Calu3 (cell line): ENCODE data around the gene B3GLCT. TPM values are rescaled to one million over a fixed set of nuclear protein-coding genes. Genes with fewer than 3 reads are reported as not detected.

ENCODE experiments used
- BruUV-seq: library from RNA; stranded (reverse); fragments of 400-500 nt; replicated peaks from 2 replicates; lab custom pipeline; 2021; lab: Mats Ljungman, UMichigan
- CTCF ChIA-PET: fragments of 300-600 bp; sonication (Branson Sonifier 250); formaldehyde crosslinking; loops from one replicate; lab custom pipeline; 2022; ENCODE audit warnings: antibody characterized with exemption; lab: Charles Lee
- DNase-seq: peaks from one replicate; pipeline ENCODE4 v3.0.0; 2022
- H3K27ac Mint-ChIP-seq: one replicate; pipeline ENCODE4 v1.8.0; 2022; ENCODE audit warnings: mixed read lengths; ENCODE audit not compliant: unreplicated experiment
- H3K27me3 Mint-ChIP-seq: one replicate; pipeline ENCODE4 v1.8.0; 2022; ENCODE audit warnings: mixed read lengths; ENCODE audit not compliant: unreplicated experiment
- H3K36me3 Mint-ChIP-seq: one replicate; pipeline ENCODE4 v1.8.0; 2022; ENCODE audit warnings: mild to moderate bottlenecking, moderate library complexity, mixed read lengths; ENCODE audit not compliant: insufficient read depth, unreplicated experiment
- H3K4me1 Mint-ChIP-seq: one replicate; pipeline ENCODE4 v1.8.0; 2022; ENCODE audit warnings: mild to moderate bottlenecking, low read depth, mixed read lengths; ENCODE audit not compliant: unreplicated experiment
- H3K4me3 Mint-ChIP-seq: one replicate; pipeline ENCODE4 v1.8.0; 2022; ENCODE audit warnings: mild to moderate bottlenecking, low read depth, moderate library complexity, mixed read lengths; ENCODE audit not compliant: unreplicated experiment
- H3K9me3 Mint-ChIP-seq: one replicate; pipeline ENCODE4 v1.8.0; 2022; ENCODE audit warnings: low read depth, mixed read lengths; ENCODE audit not compliant: unreplicated experiment
- CTCF ChIP-seq: fragments of 200-600 bp; IDR thresholded peaks from one replicate; pipeline ENCODE4 v1.8.0; 2022; ENCODE audit warnings: antibody characterized with exemption; ENCODE audit not compliant: unreplicated experiment
- intact Hi-C: fragments of 100-400 bp; cut with micrococcal nuclease; formaldehyde crosslinking; loops from one replicate; pipeline ENCODE4 v1.10.0; 2022; ENCODE audit not compliant: unreplicated experiment
- total RNA-seq: library from RNA; stranded (reverse); gene quantifications from 2 replicates; pipeline ENCODE4 v1.2.3, GENCODE V29; 2022

Gene B3GLCT
- total RNA-seq, 1 experiment from 2014 or later: 5.1 TPM

GRCh38 chr13:31361673-31362072 is 161.9 kb downstream of the B3GLCT start:
- no peaks in the 10 kb centered on the region for H3K36me3 Mint-ChIP-seq
- H3K27me3 Mint-ChIP-seq: no peaks in the 10 kb centered on the region
- no peak overlapping the region for H3K27ac Mint-ChIP-seq
- intact Hi-C loops: no loop called here
- no peaks in the 10 kb centered on the region for H3K4me1 Mint-ChIP-seq
- no peak overlapping the region for H3K4me3 Mint-ChIP-seq
- DNase-seq: no peak
- CTCF ChIA-PET: no interaction called here
- TF ChIP-seq CTCF: no peak
- BruUV-seq: no TSS peak
- H3K9me3 Mint-ChIP-seq: no peaks in the 10 kb centered on the region

GRCh38 chr13:31365630-31366029 is 165.9 kb downstream of the B3GLCT start:
- Mint-ChIP-seq H3K4me3 (no peak overlapping the region), H3K27ac (no peak overlapping the region), H3K9me3 (no peaks in the 10 kb centered on the region), H3K36me3 (no peaks in the 10 kb centered on the region), H3K4me1 (no peaks in the 10 kb centered on the region), H3K27me3 (peaks cover 15% of the 10 kb centered on the region)
- intact Hi-C loops: no loop called here
- BruUV-seq: no TSS peak
- CTCF ChIA-PET: no interaction called here
- TF ChIP-seq CTCF: no peak
- DNase-seq: no peak

- CTCF ChIA-PET: no interaction called here
- Mint-ChIP-seq H3K27me3 (peaks cover 15% of the 10 kb centered on the region), H3K4me3 (no peak overlapping the region), H3K36me3 (no peaks in the 10 kb centered on the region), H3K9me3 (no peaks in the 10 kb centered on the region), H3K27ac (no peak overlapping the region), H3K4me1 (no peaks in the 10 kb centered on the region)
- TF ChIP-seq CTCF: no peak
- BruUV-seq: no TSS peak
- no peak for DNase-seq
- intact Hi-C loops: no loop called here
Measured at GRCh38 chr13:31367410-31367809, 167.6 kb downstream of the B3GLCT start.

- no peak overlapping the region for H3K27ac Mint-ChIP-seq
- H3K9me3 Mint-ChIP-seq: no peaks in the 10 kb centered on the region
- no peak for TF ChIP-seq CTCF
- no peaks in the 10 kb centered on the region for H3K36me3 Mint-ChIP-seq
- no peak overlapping the region for H3K4me3 Mint-ChIP-seq
- BruUV-seq: no TSS peak
- CTCF ChIA-PET: no interaction called here
- H3K4me1 Mint-ChIP-seq: no peaks in the 10 kb centered on the region
- H3K27me3 Mint-ChIP-seq: peaks cover 27% of the 10 kb centered on the region
- no peak for DNase-seq
- intact Hi-C loops: no loop called here
Measured at GRCh38 chr13:31369213-31369612, 169.4 kb downstream of the B3GLCT start.
